Smooth muscle cell of bladder (primary cell): ENCODE data around the gene DBNDD1. TPM values are rescaled to one million over a fixed set of nuclear protein-coding genes. Genes with fewer than 3 reads are reported as not detected.

Experiments
- total RNA-seq: library from RNA; depleted of rRNA; stranded (reverse); fragments of >200 nt; gene quantifications from 2 replicates; pipeline ENCODE4 v1.2.3, GENCODE V29; 2014

The DBNDD1 gene, protein sequence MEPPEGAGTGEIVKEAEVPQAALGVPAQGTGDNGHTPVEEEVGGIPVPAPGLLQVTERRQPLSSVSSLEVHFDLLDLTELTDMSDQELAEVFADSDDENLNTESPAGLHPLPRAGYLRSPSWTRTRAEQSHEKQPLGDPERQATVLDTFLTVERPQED
- 0.65 and 0.71 TPM in 2 replicates for total RNA-seq

DNA sequence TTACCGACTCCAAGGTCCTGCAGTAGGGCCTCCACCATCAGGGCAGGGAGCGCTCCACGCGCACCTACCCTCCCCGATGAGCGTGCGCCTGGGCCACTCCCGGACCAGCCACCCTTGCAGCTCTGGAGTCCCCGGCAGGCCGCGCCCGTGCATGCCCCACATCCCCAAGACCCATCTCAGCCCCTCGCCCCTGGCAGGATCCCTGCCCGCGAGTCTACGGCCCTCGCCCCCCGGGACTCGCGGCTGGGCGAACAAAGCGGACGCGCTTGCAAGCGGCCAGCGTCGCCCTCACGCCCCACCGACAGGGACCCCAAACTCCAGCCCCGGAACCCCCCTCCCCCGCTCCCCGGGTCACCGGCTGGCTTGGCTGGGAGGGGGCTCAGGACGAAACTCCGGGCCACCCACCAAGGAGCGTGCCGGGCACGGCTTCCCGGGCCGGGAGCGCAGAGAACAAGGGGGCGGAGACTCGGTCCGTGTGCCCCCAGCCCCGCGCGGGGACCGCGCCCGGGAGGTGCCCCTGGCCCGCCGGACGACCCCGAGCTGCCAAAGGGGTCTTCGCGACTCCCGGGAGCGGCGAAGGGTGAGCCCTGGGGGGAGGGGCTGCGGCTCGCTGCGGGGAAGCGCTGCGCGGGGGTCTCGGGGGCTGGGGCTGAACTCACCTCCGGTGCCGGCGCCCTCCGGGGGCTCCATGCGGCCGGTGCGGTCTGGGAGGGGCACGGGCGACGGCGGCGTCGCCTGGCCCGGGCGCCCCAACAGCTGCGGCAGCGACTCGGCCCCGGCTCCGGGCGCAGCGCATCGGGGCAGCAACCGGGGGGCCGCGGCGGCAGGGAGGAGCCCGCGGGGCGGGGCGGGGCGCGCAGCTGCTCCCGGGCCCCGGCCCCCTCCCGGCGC is at the start of gene DBNDD1:
Gene DBNDD1 (minus strand): TSS at position 805 of the 891 bp plus-strand sequence. CDS start 115 bp downstream, at position 690.

Other genes with a start within 250 kb of the DBNDD1 start
- 2.0 and 2.2 TPM in 2 replicates for gene FANCA, start 202.8 kb downstream of the DBNDD1 start, total RNA-seq
- 0.55 and 1.00 TPM in 2 replicates for gene SPIRE2, start 191.0 kb downstream of the DBNDD1 start, total RNA-seq
- 209 and 238 TPM in 2 replicates for gene TCF25, start 145.9 kb downstream of the DBNDD1 start, total RNA-seq
- gene MC1R, start 100.6 kb downstream of the DBNDD1 start, total RNA-seq, result 3.6 and 4.3 TPM in 2 replicates
- 128 and 149 TPM in 2 replicates for gene TUBB3, start 96.1 kb downstream of the DBNDD1 start, total RNA-seq
- gene DEF8, start 70.7 kb downstream of the DBNDD1 start, total RNA-seq, result 85.5 and 94.7 TPM in 2 replicates
- under 0.01 TPM in 1 of 2 replicates, not detected in the other for gene PRDM7, start 57.9 kb upstream of the DBNDD1 start, total RNA-seq